PFSK-1 (cell line): ENCODE results near the gene PEX26.

Experiments
- FOXP2 ChIP-seq: optimal IDR thresholded peaks from 2 replicates; pipeline ENCODE3; 2011; ENCODE audit warnings: borderline replicate concordance, control low read depth, inconsistent platforms; ENCODE audit not compliant: insufficient read depth; ENCODE audit errors: extremely low read length, extremely low read depth
- POLR2AphosphoS5 ChIP-seq: IDR thresholded peaks from 2 replicates; pipeline ENCODE4 v1.6.1; 2012; ENCODE audit warnings: low read depth, mild to moderate bottlenecking, control low read depth, low read length, moderate library complexity
- SIN3A ChIP-seq: IDR thresholded peaks from 2 replicates; pipeline ENCODE4 v1.6.1; 2012; ENCODE audit warnings: mild to moderate bottlenecking, low read length, moderate library complexity, borderline replicate concordance; ENCODE audit not compliant: insufficient read depth
- TAF1 ChIP-seq: IDR thresholded peaks from 2 replicates; pipeline ENCODE4 v1.6.1; 2012; ENCODE audit warnings: low read length, control low read depth, borderline replicate concordance; ENCODE audit not compliant: insufficient read depth
- TF ChIP-seq, protein P1 (sequence below), 2 experiments: IDR thresholded peaks; 2 replicates each; pipeline versions ENCODE4 v1.6.1 to v1.8.0; 2011 to 2012; ENCODE audit warnings: low read depth in 2 of 2, low read length in 2 of 2, control low read depth in 1 of 2, inconsistent platforms in 1 of 2, mild to moderate bottlenecking in 1 of 2, moderate library complexity in 1 of 2; ENCODE audit not compliant: insufficient read depth in 1 of 2

PEX26 gene

DNA sequence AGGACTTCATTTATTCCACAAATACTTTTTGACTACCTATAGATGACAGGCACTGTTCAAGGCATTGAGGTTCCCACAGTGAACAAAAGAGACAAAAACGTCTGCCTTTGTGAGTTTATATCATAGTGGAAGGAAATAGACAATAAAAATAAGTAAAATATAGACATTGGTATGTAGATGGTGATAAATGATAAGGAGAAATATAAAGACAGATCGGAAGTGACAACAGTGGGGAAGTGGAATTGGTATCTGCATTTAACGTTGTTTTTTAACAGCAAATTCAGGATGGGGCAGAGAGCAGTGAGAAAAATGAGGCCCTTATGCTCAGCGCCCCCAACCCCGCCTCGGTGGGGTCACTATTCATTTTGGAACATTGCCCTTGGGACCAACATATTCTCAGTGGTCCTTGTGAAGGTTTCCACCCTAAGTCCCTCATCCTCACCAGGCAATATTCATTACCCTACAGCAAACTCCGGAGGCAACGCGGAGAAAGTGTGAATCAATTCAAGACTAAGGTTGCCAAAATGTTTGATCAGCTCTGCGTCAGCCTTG lies 627 bp upstream of the PEX26 start:
- TF ChIP-seq SIN3A (no peak), POLR2AphosphoS5 (no peak), FOXP2 (no peak), TAF1 (no peak)
- TF ChIP-seq, protein P1, sequence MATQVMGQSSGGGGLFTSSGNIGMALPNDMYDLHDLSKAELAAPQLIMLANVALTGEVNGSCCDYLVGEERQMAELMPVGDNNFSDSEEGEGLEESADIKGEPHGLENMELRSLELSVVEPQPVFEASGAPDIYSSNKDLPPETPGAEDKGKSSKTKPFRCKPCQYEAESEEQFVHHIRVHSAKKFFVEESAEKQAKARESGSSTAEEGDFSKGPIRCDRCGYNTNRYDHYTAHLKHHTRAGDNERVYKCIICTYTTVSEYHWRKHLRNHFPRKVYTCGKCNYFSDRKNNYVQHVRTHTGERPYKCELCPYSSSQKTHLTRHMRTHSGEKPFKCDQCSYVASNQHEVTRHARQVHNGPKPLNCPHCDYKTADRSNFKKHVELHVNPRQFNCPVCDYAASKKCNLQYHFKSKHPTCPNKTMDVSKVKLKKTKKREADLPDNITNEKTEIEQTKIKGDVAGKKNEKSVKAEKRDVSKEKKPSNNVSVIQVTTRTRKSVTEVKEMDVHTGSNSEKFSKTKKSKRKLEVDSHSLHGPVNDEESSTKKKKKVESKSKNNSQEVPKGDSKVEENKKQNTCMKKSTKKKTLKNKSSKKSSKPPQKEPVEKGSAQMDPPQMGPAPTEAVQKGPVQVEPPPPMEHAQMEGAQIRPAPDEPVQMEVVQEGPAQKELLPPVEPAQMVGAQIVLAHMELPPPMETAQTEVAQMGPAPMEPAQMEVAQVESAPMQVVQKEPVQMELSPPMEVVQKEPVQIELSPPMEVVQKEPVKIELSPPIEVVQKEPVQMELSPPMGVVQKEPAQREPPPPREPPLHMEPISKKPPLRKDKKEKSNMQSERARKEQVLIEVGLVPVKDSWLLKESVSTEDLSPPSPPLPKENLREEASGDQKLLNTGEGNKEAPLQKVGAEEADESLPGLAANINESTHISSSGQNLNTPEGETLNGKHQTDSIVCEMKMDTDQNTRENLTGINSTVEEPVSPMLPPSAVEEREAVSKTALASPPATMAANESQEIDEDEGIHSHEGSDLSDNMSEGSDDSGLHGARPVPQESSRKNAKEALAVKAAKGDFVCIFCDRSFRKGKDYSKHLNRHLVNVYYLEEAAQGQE (IDR thresholded peaks at IDR 0.05; ENCODE audit: insufficient read depth in 1 of 2, low read depth in 2 of 2, low read length in 2 of 2): no peak

GRCh38 chr22:18078329-18079041 lies 695 bp downstream of the PEX26 start:
- no peak for TF ChIP-seq POLR2AphosphoS5

- no peak for TF ChIP-seq TAF1
- no peak for TF ChIP-seq FOXP2
- TF ChIP-seq, protein P1 (IDR thresholded peaks at IDR 0.05; ENCODE audit: insufficient read depth in 1 of 2, low read depth in 2 of 2, low read length in 2 of 2): no peak
- TF ChIP-seq SIN3A: no peak
- no peak for TF ChIP-seq POLR2AphosphoS5
Observed at GRCh38 chr22:18079706-18080233, 2.0 kb downstream of the PEX26 start.

DNA sequence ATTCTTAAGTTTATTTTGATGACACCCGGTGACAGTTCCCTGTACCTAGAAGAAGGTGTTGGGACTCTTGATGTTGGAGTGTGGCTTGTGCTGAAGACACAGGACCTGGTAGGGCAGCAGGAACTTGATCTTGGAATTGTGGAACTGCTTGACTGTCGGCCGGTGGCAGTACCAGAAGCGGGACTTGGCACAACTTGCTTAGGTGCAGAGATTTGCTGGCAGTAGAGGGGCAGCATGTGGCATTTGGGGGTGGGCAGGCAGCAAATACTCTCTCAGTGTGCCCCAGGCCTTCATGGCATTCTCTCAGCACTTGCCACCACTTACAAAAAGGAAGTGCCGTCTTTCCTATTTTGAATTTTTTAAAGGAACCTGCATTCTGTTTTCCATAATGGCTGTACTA lies 3.6 kb downstream of the PEX26 start:
- TF ChIP-seq POLR2AphosphoS5 (no peak), FOXP2 (no peak), SIN3A (no peak), TAF1 (no peak)
- TF ChIP-seq, protein P1 (IDR thresholded peaks at IDR 0.05; ENCODE audit: insufficient read depth in 1 of 2, low read depth in 2 of 2, low read length in 2 of 2): no peak

GRCh38 chr22:18082467-18082866 lies 4.7 kb downstream of the PEX26 start:
- TF ChIP-seq TAF1 (no peak), FOXP2 (no peak), POLR2AphosphoS5 (no peak)
- TF ChIP-seq, protein P1 (IDR thresholded peaks at IDR 0.05; ENCODE audit: insufficient read depth in 1 of 2, low read depth in 2 of 2, low read length in 2 of 2): no peak
